ENCODE measurements around the gene TYW1B. TPM values are rescaled to one million over a fixed set of nuclear protein-coding genes. Genes with fewer than 3 reads are reported as not detected.
"Not testable (repeated sequence)": the region's sequence is repeated elsewhere in the genome, so short reads cannot be mapped to it uniquely, and the experiment has no call there.

TYW1B gene
- total RNA-seq, 1 experiment from 2014 or later, result 5.5 TPM

- no peaks in the 10 kb centered on the region for H3K27me3 Mint-ChIP-seq (ENCODE audit: low read depth)
- H3T11ph ChIP-seq (ENCODE audit: low read length), result no peak overlapping the region
- H2BK20ac ChIP-seq (ENCODE audit: low read depth, low read length, poor library complexity, severe bottlenecking), result no peak overlapping the region
- H3K9ac ChIP-seq (ENCODE audit: extremely low read depth, insufficient read length, low read length), result no peak overlapping the region
- H3K4me3 Mint-ChIP-seq, result no peak overlapping the region
- no peak overlapping the region for H2AFZ ChIP-seq (ENCODE audit: low read length)
- WGBS (ENCODE audit: extremely low coverage, insufficient read length, low lambda C conversion rate), result no CpG with 5 or more reads among the region's 2 CpGs
- no peak overlapping the region for H3K56ac ChIP-seq (ENCODE audit: insufficient read length, low read depth, low read length)
- H2BK120ac ChIP-seq (ENCODE audit: low read depth, low read length, poor library complexity, severe bottlenecking), result no peak overlapping the region
- H3K27ac ChIP-seq (ENCODE audit: insufficient read length, low read depth, low read length), result no peak overlapping the region
- H3K23me2 ChIP-seq (ENCODE audit: insufficient read length, low read depth, low read length, poor library complexity, severe bottlenecking), result no peaks in the 10 kb centered on the region
- no peaks in the 10 kb centered on the region for H3K9me3 ChIP-seq (ENCODE audit: control insufficient read depth, low read depth, low read length)
- no peaks in the 10 kb centered on the region for H4K20me1 ChIP-seq (ENCODE audit: control insufficient read depth, insufficient read depth, insufficient read length)
- no peak overlapping the region for H2AK5ac ChIP-seq (ENCODE audit: insufficient read length, low read length)
- DNase-seq, result no peak
- no peak overlapping the region for H4K91ac ChIP-seq (ENCODE audit: insufficient read length, low read depth, low read length)
- no peak overlapping the region for H4K8ac ChIP-seq (replicated peaks; ENCODE audit: insufficient read length, low read depth, low read length)
- no peak overlapping the region for H2BK12ac ChIP-seq (ENCODE audit: insufficient read length, low read depth, low read length)
- H3K18ac ChIP-seq (ENCODE audit: insufficient read length, low read depth, low read length), result no peak overlapping the region
- H3K36me3 Mint-ChIP-seq (ENCODE audit: insufficient read depth in 1 of 3, low read depth in 3 of 3), result peaks cover 3 to 17% (median 3%) of the 10 kb centered on the region in 3 experiments; a peak in 3 of 7 replicates
- H3K23ac ChIP-seq (ENCODE audit: insufficient read length, low read depth, low read length), result no peak overlapping the region
- H2BK15ac ChIP-seq (ENCODE audit: low read depth, low read length), result no peak overlapping the region
- H3K14ac ChIP-seq (ENCODE audit: insufficient read depth, low read length), result no peak overlapping the region
- H3K79me2 ChIP-seq (ENCODE audit: insufficient read depth, low read length), result no peaks in the 10 kb centered on the region
- H3K79me1 ChIP-seq (ENCODE audit: insufficient read depth, low read depth, low read length, poor library complexity, severe bottlenecking), result no peaks in the 10 kb centered on the region
- H3K4me1 ChIP-seq (ENCODE audit: insufficient read depth, low read length), result no peaks in the 10 kb centered on the region
- no peak overlapping the region for H4K5ac ChIP-seq (ENCODE audit: insufficient read length, low read depth, low read length)
- H3K4me1 Mint-ChIP-seq, result peaks cover 0 to 5% of the 10 kb centered on the region in 2 experiments; a peak in 2 of 4 replicates
- 0 out of 7 replicates have a peak overlapping the region, but pooled peaks of 1 of the 3 experiments have one; percentile 32 for H3K27ac Mint-ChIP-seq
- H3K9me3 Mint-ChIP-seq, result no peaks in the 10 kb centered on the region; a peak in 1 of 5 replicates
- H3K27me3 ChIP-seq (ENCODE audit: insufficient read depth, low read length), result no peaks in the 10 kb centered on the region
- TF ChIP-seq, protein P1, sequence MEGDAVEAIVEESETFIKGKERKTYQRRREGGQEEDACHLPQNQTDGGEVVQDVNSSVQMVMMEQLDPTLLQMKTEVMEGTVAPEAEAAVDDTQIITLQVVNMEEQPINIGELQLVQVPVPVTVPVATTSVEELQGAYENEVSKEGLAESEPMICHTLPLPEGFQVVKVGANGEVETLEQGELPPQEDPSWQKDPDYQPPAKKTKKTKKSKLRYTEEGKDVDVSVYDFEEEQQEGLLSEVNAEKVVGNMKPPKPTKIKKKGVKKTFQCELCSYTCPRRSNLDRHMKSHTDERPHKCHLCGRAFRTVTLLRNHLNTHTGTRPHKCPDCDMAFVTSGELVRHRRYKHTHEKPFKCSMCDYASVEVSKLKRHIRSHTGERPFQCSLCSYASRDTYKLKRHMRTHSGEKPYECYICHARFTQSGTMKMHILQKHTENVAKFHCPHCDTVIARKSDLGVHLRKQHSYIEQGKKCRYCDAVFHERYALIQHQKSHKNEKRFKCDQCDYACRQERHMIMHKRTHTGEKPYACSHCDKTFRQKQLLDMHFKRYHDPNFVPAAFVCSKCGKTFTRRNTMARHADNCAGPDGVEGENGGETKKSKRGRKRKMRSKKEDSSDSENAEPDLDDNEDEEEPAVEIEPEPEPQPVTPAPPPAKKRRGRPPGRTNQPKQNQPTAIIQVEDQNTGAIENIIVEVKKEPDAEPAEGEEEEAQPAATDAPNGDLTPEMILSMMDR (conservative IDR thresholded peaks at IDR 0.05), result no peak
- no peak overlapping the region for H3K4me2 ChIP-seq (ENCODE audit: insufficient read depth, insufficient read length, low read length)
- no peak overlapping the region for H2BK5ac ChIP-seq (ENCODE audit: insufficient read length, low read length)
- no peak overlapping the region for H3K4ac ChIP-seq (ENCODE audit: low read depth, low read length)
These were observed 76.6 kb downstream of the TYW1B start for GRCh38 chr7:72751378-72751777.

DNA sequence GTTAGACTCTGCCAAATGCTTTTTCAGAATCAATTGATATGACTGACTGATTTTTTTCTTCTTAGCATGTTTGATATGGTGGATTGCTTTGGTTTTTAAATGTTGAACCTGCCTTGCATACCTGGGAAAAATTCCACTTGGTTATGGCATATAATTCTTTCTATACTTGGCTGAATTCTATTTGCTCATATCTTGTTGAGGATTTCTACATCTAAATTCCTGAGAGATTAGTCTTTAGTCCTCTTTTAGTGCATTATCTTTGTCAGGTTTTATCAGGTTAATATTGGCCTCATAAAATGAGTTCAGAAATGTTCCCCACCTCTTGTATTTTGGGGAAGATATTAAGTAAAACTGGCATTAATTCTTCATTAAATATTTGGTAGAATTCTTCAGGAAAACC is 79.4 kb downstream of the TYW1B start:
- not testable (repeated sequence) for H3K27me3 ChIP-seq (ENCODE audit: insufficient read depth, low read length); H3K4me2 ChIP-seq (ENCODE audit: insufficient read depth, insufficient read length, low read length); H3K79me2 ChIP-seq (ENCODE audit: insufficient read depth, low read length); H3K23me2 ChIP-seq (ENCODE audit: insufficient read length, low read depth, low read length, poor library complexity, severe bottlenecking); H2AFZ ChIP-seq (ENCODE audit: low read length); H3K23ac ChIP-seq (ENCODE audit: insufficient read length, low read depth, low read length); H3K18ac ChIP-seq (ENCODE audit: insufficient read length, low read depth, low read length); H3K4me1 ChIP-seq (ENCODE audit: insufficient read depth, low read length); H3K9ac ChIP-seq (ENCODE audit: extremely low read depth, insufficient read length, low read length); H2BK15ac ChIP-seq (ENCODE audit: low read depth, low read length); H2BK5ac ChIP-seq (ENCODE audit: insufficient read length, low read length); DNase-seq; H3K56ac ChIP-seq (ENCODE audit: insufficient read length, low read depth, low read length); H4K91ac ChIP-seq (ENCODE audit: insufficient read length, low read depth, low read length); H2BK12ac ChIP-seq (ENCODE audit: insufficient read length, low read depth, low read length); H3K14ac ChIP-seq (ENCODE audit: insufficient read depth, low read length); H3K4ac ChIP-seq (ENCODE audit: low read depth, low read length); H3K79me1 ChIP-seq (ENCODE audit: insufficient read depth, low read depth, low read length, poor library complexity, severe bottlenecking); H3T11ph ChIP-seq (ENCODE audit: low read length); H3K27ac ChIP-seq (ENCODE audit: insufficient read length, low read depth, low read length); H4K8ac ChIP-seq (replicated peaks; ENCODE audit: insufficient read length, low read depth, low read length); H3K9me3 ChIP-seq (ENCODE audit: control insufficient read depth, low read depth, low read length); H4K5ac ChIP-seq (ENCODE audit: insufficient read length, low read depth, low read length); H3K4me3 Mint-ChIP-seq; H4K20me1 ChIP-seq (ENCODE audit: control insufficient read depth, insufficient read depth, insufficient read length); H2BK20ac ChIP-seq (ENCODE audit: low read depth, low read length, poor library complexity, severe bottlenecking); H3K27ac Mint-ChIP-seq; H2BK120ac ChIP-seq (ENCODE audit: low read depth, low read length, poor library complexity, severe bottlenecking); H2AK5ac ChIP-seq (ENCODE audit: insufficient read length, low read length); H3K4me1 Mint-ChIP-seq; H3K27me3 Mint-ChIP-seq (ENCODE audit: low read depth); H3K9me3 Mint-ChIP-seq
- peaks cover 5 to 14% (median 7%) of the 10 kb centered on the region in 3 experiments; a peak in 3 of 7 replicates for H3K36me3 Mint-ChIP-seq (ENCODE audit: insufficient read depth in 1 of 3, low read depth in 3 of 3)

Data from H9 (cell line).